Mesendoderm (in vitro differentiated cells): ENCODE results near the gene TMEM132C.

ENCODE experiments used
- DNase-seq: peaks from one replicate; pipeline ENCODE4 v3.0.0; 2013
- H2AK5ac ChIP-seq: 2 replicates; pipeline ENCODE4 v1.6.1; 2013; ENCODE audit warnings: low read length, inconsistent platforms
- H2BK120ac ChIP-seq: 2 replicates; pipeline ENCODE4 v1.6.1; 2013; ENCODE audit warnings: low read depth, mild to moderate bottlenecking, low read length, moderate library complexity, mixed read lengths
- H2BK15ac ChIP-seq: replicated peaks from 2 replicates; pipeline ENCODE4 v1.6.1; 2013; ENCODE audit warnings: low read depth, mild to moderate bottlenecking, moderate library complexity
- H2BK5ac ChIP-seq: 2 replicates; pipeline ENCODE4 v1.6.1; 2013; ENCODE audit warnings: low read length, inconsistent platforms
- H3K18ac ChIP-seq: 2 replicates; pipeline ENCODE4 v1.6.1; 2013; ENCODE audit warnings: mild to moderate bottlenecking, low read length, mixed read lengths
- H3K23ac ChIP-seq: one replicate; pipeline ENCODE4 v1.6.1; 2013; ENCODE audit warnings: low read length
- H3K27ac ChIP-seq: 2 replicates; pipeline ENCODE4 v1.5.1; 2013; ENCODE audit warnings: low read depth, mild to moderate bottlenecking, inconsistent platforms, low read length, moderate library complexity
- H3K27me3 ChIP-seq: 2 replicates; pipeline ENCODE4 v1.6.1; 2013; ENCODE audit warnings: low read length, control low read depth, mild to moderate bottlenecking, inconsistent platforms; ENCODE audit not compliant: insufficient read depth, poor library complexity
- H3K36me3 ChIP-seq: 2 replicates; pipeline ENCODE4 v1.6.1; 2013; ENCODE audit warnings: low read length, inconsistent platforms; ENCODE audit not compliant: control insufficient read depth, insufficient read depth
- H3K4ac ChIP-seq: one replicate; pipeline ENCODE4 v1.6.1; 2013; ENCODE audit warnings: low read depth, mild to moderate bottlenecking, low read length, moderate library complexity
- H3K4me1 ChIP-seq: 2 replicates; pipeline ENCODE4 v1.6.1; 2013; ENCODE audit warnings: low read depth, low read length, inconsistent platforms; ENCODE audit not compliant: control insufficient read depth
- H3K4me2 ChIP-seq: 2 replicates; pipeline ENCODE4 v1.6.1; 2013; ENCODE audit warnings: low read length
- H3K4me3 ChIP-seq: 2 replicates; pipeline ENCODE4 v1.5.1; 2013; ENCODE audit warnings: mild to moderate bottlenecking, low read length
- H3K56ac ChIP-seq: one replicate; pipeline ENCODE4 v1.6.1; 2013; ENCODE audit warnings: low read length
- H3K79me1 ChIP-seq: 2 replicates; pipeline ENCODE4 v1.6.1; 2013; ENCODE audit warnings: low read length, inconsistent platforms
- H3K79me2 ChIP-seq: 2 replicates; pipeline ENCODE4 v1.6.1; 2013; ENCODE audit warnings: mild to moderate bottlenecking, low read length; ENCODE audit not compliant: control insufficient read depth, insufficient read depth
- H3K9ac ChIP-seq: 2 replicates; pipeline ENCODE4 v1.6.1; 2013; ENCODE audit warnings: low read length, inconsistent platforms
- H4K5ac ChIP-seq: one replicate; pipeline ENCODE4 v1.6.1; 2013; ENCODE audit warnings: low read length
- H4K8ac ChIP-seq: one replicate; pipeline ENCODE4 v1.6.1; 2013; ENCODE audit warnings: low read depth, mild to moderate bottlenecking, control low read depth, low read length, moderate library complexity
- WGBS: extraction: QIAGEN DNeasy Blood & Tissue Kit; methylation state at CpG from one replicate; pipeline ENCODE4 v1.1.7; 2013; ENCODE audit warnings: low lambda C conversion rate, missing lambda C conversion rate; ENCODE audit not compliant: insufficient coverage; ENCODE audit errors: extremely low coverage; 5-methylcytosine and 5-hydroxymethylcytosine counted together

Gene TMEM132C

DNA sequence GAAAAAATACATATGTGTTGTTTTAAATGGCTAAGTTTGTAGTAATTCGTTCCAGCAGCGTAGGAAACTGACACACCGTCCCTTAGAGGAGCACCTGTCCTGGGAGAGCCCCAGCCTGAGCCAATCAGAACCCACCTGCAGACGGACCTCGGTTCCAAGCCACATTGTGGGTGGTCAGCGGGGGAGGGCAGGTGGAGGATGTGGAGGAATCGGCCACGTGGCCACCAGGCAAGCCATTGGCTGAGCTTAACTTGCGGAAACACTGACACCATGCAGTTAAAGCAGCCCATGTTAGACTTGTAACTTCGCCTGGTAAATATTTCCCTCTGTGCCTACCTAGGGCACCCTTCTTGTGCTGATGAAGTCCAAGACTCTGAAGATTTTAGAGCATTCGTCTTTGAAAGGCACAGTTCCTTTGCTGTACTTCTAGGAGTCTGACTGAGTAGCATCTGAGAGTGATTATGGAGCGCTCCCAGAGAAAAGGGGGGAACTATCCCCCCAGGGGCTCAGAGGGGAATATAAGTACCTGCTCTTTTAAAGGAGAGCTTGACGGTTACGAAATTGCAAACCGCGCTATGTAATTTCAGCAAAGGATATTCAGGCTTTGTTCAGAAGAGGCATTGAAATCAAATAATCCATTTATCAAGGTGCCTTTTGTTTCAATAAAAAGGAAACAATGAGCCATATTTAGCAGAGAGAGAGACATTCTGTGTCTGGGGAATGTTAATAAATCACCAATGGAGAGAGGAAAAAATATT is 135.7 kb downstream of the TMEM132C start:
- no peak overlapping the region for H2BK15ac ChIP-seq
- H2BK5ac ChIP-seq, result no peak overlapping the region
- H3K9ac ChIP-seq, result no peak overlapping the region
- no peaks in the 10 kb centered on the region for H3K36me3 ChIP-seq
- no peaks in the 10 kb centered on the region for H3K4me1 ChIP-seq
- H3K4me2 ChIP-seq, result no peak overlapping the region
- H4K5ac ChIP-seq, result no peak overlapping the region
- no peak overlapping the region for H3K4me3 ChIP-seq
- H2BK120ac ChIP-seq, result no peak overlapping the region
- H3K4ac ChIP-seq, result no peak overlapping the region
- no peak overlapping the region for H2AK5ac ChIP-seq
- peak; percentile 15 for DNase-seq
- no CpG with 5 or more reads among the region's 16 CpGs for WGBS
- no peak overlapping the region for H3K56ac ChIP-seq
- H3K18ac ChIP-seq, result no peak overlapping the region
- H3K79me2 ChIP-seq, result no peaks in the 10 kb centered on the region
- no peaks in the 10 kb centered on the region for H3K79me1 ChIP-seq
- H3K23ac ChIP-seq, result no peak overlapping the region
- H3K27me3 ChIP-seq, result no peaks in the 10 kb centered on the region
- H3K27ac ChIP-seq, result no peak overlapping the region
- H4K8ac ChIP-seq, result no peak overlapping the region

DNA sequence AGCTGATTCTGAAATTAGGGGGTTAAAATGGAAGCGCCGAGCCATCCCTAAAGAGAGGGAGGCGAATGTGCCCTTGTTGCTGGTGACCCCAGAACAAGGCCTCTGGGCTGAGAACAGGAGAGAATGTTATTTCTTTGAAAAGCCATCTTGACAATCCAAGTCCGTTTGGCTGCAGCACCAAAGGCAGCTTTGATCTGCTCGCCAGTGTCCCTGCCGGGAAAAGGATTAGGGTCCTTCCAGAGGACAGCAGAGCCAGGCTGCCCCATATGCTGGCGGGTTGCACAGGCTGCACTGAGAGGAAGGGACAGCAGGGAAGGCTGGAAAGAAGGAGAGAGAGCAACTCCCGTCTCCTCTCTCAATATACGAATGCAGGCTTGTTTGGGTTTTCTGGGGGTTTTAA is 141.7 kb downstream of the TMEM132C start:
- H2BK5ac ChIP-seq, result no peak overlapping the region
- no peaks in the 10 kb centered on the region for H3K4me1 ChIP-seq
- no peak overlapping the region for H3K4me2 ChIP-seq
- no peaks in the 10 kb centered on the region for H3K79me2 ChIP-seq
- H3K18ac ChIP-seq, result no peak overlapping the region
- H3K27me3 ChIP-seq, result no peaks in the 10 kb centered on the region
- no peak overlapping the region for H4K5ac ChIP-seq
- H3K4me3 ChIP-seq, result no peak overlapping the region
- H3K27ac ChIP-seq, result no peak overlapping the region
- H2AK5ac ChIP-seq, result no peak overlapping the region
- H2BK15ac ChIP-seq, result no peak overlapping the region
- no peak overlapping the region for H2BK120ac ChIP-seq
- H3K79me1 ChIP-seq, result no peaks in the 10 kb centered on the region
- no peaks in the 10 kb centered on the region for H3K36me3 ChIP-seq
- no peak overlapping the region for H3K9ac ChIP-seq
- H3K23ac ChIP-seq, result no peak overlapping the region
- no CpG with 5 or more reads among the region's 9 CpGs for WGBS
- no peak for DNase-seq
- H4K8ac ChIP-seq, result no peak overlapping the region
- H3K56ac ChIP-seq, result no peak overlapping the region
- H3K4ac ChIP-seq, result no peak overlapping the region

DNA sequence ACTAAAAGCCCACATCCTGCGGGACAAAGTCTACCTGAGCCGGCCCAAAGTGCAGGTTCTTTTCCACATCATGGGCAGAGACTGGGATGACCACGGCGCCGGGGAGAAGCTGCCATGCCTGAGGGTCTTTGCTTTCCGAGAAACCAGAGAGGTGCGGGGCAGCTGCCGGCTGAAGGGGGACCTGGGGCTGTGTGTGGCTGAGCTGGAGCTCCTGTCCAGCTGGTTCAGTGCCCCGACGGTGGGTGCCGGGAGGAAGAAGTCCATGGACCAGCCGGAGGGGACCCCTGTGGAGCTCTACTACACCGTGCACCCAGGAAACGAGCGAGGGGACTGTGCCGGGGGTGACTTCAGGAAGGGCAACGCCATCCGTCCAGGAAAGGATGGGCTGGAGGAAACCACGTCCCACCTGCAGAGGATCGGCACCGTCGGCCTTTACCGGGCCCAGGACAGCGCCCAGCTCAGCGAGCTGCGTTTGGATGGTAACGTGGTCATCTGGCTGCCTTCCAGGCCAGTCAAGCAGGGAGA is 148.1 kb downstream of the TMEM132C start:
- no peak overlapping the region for H3K23ac ChIP-seq
- no peak overlapping the region for H3K4me2 ChIP-seq
- no peak overlapping the region for H3K4me3 ChIP-seq
- no peaks in the 10 kb centered on the region for H3K79me2 ChIP-seq
- no peaks in the 10 kb centered on the region for H3K4me1 ChIP-seq
- H3K27ac ChIP-seq, result no peak overlapping the region
- no CpG with 5 or more reads among the region's 27 CpGs for WGBS
- H3K9ac ChIP-seq, result no peak overlapping the region
- no peak overlapping the region for H2AK5ac ChIP-seq
- H3K56ac ChIP-seq, result no peak overlapping the region
- no peak overlapping the region for H2BK120ac ChIP-seq
- H2BK5ac ChIP-seq, result no peak overlapping the region
- no peak overlapping the region for H3K4ac ChIP-seq
- H3K36me3 ChIP-seq, result no peaks in the 10 kb centered on the region
- no peak overlapping the region for H2BK15ac ChIP-seq
- H3K27me3 ChIP-seq, result no peaks in the 10 kb centered on the region
- H4K5ac ChIP-seq, result no peak overlapping the region
- no peaks in the 10 kb centered on the region for H3K79me1 ChIP-seq
- no peak overlapping the region for H4K8ac ChIP-seq
- no peak for DNase-seq
- H3K18ac ChIP-seq, result no peak overlapping the region

DNA sequence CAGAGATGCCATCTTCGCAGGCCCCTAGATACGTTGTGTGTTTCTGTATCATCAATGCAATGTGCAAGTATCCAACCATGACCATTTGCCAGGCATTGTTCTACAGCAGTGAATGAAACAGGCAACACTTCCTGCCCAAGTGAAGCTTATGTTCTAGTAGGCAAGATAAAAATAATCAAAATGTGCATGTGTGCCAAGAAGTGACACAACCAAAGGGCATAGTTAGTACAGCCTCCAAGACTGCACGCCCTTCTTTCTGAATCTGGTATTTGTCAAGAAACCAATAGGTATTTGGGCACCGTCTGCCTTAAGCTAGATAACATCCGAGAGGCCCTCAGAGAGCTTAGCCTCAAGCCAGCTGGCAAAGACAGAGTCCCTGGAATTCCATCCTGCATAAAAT is 152.0 kb downstream of the TMEM132C start:
- Histone ChIP-seq H2BK120ac (no peak overlapping the region), H3K4me3 (no peak overlapping the region), H3K23ac (no peak overlapping the region), H3K27ac (no peak overlapping the region), H2BK15ac (no peak overlapping the region), H3K56ac (no peak overlapping the region), H3K4me2 (no peak overlapping the region), H3K27me3 (no peaks in the 10 kb centered on the region), H3K4me1 (no peaks in the 10 kb centered on the region), H3K9ac (no peak overlapping the region), H3K4ac (no peak overlapping the region), H3K79me2 (no peaks in the 10 kb centered on the region), H4K8ac (no peak overlapping the region), H4K5ac (no peak overlapping the region), H2BK5ac (no peak overlapping the region), H2AK5ac (no peak overlapping the region), H3K18ac (no peak overlapping the region), H3K79me1 (no peaks in the 10 kb centered on the region), H3K36me3 (no peaks in the 10 kb centered on the region)
- no peak for DNase-seq
- WGBS, result no CpG with 5 or more reads among the region's 5 CpGs

DNA sequence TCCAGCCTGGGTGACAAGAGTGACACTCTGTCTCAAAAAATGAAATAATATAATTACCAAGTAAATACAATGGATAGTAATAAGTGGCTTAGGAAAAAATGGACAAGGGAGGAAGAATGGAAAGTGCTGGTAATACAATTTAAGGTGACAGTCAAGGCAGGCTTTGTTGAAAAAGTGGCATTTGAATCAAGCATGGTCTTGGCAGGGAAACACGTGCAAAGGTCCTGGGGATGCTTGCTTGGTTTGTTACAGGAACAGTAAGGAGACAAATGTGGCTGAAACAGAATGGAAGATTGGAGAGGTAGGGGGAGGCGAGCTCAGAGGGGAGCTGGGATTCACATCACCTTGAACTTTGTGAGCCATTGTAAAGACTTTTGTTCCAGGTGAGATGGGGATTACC is 153.2 kb downstream of the TMEM132C start:
- no peak overlapping the region for H3K4me3 ChIP-seq
- no peak overlapping the region for H2AK5ac ChIP-seq
- H3K56ac ChIP-seq, result no peak overlapping the region
- H3K79me1 ChIP-seq, result no peaks in the 10 kb centered on the region
- no peak overlapping the region for H2BK120ac ChIP-seq
- no peak overlapping the region for H3K27ac ChIP-seq
- H3K4ac ChIP-seq, result no peak overlapping the region
- H3K9ac ChIP-seq, result no peak overlapping the region
- no peaks in the 10 kb centered on the region for H3K36me3 ChIP-seq
- no CpG with 5 or more reads among the region's 2 CpGs for WGBS
- no peak overlapping the region for H3K23ac ChIP-seq
- H3K79me2 ChIP-seq, result no peaks in the 10 kb centered on the region
- no peak for DNase-seq
- no peaks in the 10 kb centered on the region for H3K4me1 ChIP-seq
- no peaks in the 10 kb centered on the region for H3K27me3 ChIP-seq
- H4K8ac ChIP-seq, result no peak overlapping the region
- no peak overlapping the region for H2BK5ac ChIP-seq
- H3K4me2 ChIP-seq, result no peak overlapping the region
- no peak overlapping the region for H4K5ac ChIP-seq
- no peak overlapping the region for H3K18ac ChIP-seq
- no peak overlapping the region for H2BK15ac ChIP-seq

DNA sequence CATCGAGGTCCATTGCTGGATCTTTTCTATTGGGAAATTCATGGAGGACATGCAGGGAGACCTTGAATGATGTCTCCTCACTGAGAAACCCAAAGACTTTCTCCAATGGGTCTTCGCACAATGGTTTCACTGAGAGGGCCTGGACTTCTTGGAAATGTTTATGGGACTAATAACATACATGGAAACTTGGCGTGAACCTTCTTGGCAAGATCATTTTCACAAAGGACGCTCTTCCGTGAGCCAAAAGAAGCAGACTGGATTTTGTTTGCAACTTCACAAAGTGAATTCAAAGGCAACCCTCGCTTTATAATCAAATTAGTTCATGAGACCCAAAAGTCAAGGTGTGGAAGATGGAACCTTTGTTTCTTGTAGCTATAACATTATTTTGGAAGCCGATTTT is 154.4 kb downstream of the TMEM132C start:
- H2BK15ac ChIP-seq, result no peak overlapping the region
- H3K4me1 ChIP-seq, result no peaks in the 10 kb centered on the region
- no peak overlapping the region for H3K9ac ChIP-seq
- no peak overlapping the region for H3K4me3 ChIP-seq
- H3K36me3 ChIP-seq, result no peaks in the 10 kb centered on the region
- H3K4ac ChIP-seq, result no peak overlapping the region
- no peaks in the 10 kb centered on the region for H3K27me3 ChIP-seq
- H3K79me2 ChIP-seq, result no peaks in the 10 kb centered on the region
- no peak overlapping the region for H4K8ac ChIP-seq
- H3K56ac ChIP-seq, result no peak overlapping the region
- no peaks in the 10 kb centered on the region for H3K79me1 ChIP-seq
- H3K27ac ChIP-seq, result no peak overlapping the region
- H4K5ac ChIP-seq, result no peak overlapping the region
- H3K18ac ChIP-seq, result no peak overlapping the region
- H2BK5ac ChIP-seq, result no peak overlapping the region
- H3K23ac ChIP-seq, result no peak overlapping the region
- no peak overlapping the region for H3K4me2 ChIP-seq
- DNase-seq, result no peak
- H2AK5ac ChIP-seq, result no peak overlapping the region
- no peak overlapping the region for H2BK120ac ChIP-seq
- WGBS, result no CpG with 5 or more reads among the region's 7 CpGs
